Activated naive CD4-positive, alpha-beta T cell treated with anti-CD3 and anti-CD28 coated beads for 36 hours (primary cell): Measurements from ENCODE around the gene KAZALD1. TPM values are rescaled to one million over a fixed set of nuclear protein-coding genes. Genes with fewer than 3 reads are reported as not detected.
A peak's percentile ranks its signal among the peaks of the same experiment; 100 is the strongest.

Experiments used
- CTCF ChIA-PET: fragments of 350-600 bp; sonication (Branson Sonifier 250); formaldehyde crosslinking; loops from one replicate; lab custom pipeline; 2021; ENCODE audit warnings: antibody characterized with exemption; lab: Charles Lee
- DNase-seq: peaks from one replicate; pipeline ENCODE4 v3.0.0-alpha.2; 2020
- H3K27ac Mint-ChIP-seq: one replicate; pipeline ENCODE4 v1.8.0; 2021; ENCODE audit warnings: mild to moderate bottlenecking, mixed read lengths
- H3K27me3 Mint-ChIP-seq: one replicate; pipeline ENCODE4 v1.8.0; 2021; ENCODE audit warnings: low read depth, mixed read lengths
- H3K36me3 Mint-ChIP-seq: one replicate; pipeline ENCODE4 v1.8.0; 2021; ENCODE audit warnings: low read depth, mixed read lengths
- H3K4me1 Mint-ChIP-seq: one replicate; pipeline ENCODE4 v1.8.0; 2021; ENCODE audit warnings: low read depth, mixed read lengths
- H3K4me3 Mint-ChIP-seq: one replicate; pipeline ENCODE4 v1.8.0; 2021; ENCODE audit warnings: mild to moderate bottlenecking, moderate library complexity, mixed read lengths
- H3K9me3 Mint-ChIP-seq: one replicate; pipeline ENCODE4 v1.8.0; 2021; ENCODE audit warnings: mixed read lengths
- intact Hi-C: fragments of 100-400 bp; cut with micrococcal nuclease; formaldehyde crosslinking; loops from one replicate; pipeline ENCODE4 v1.15.1; 2023
- total RNA-seq, 2 experiments: library from RNA; stranded (reverse); gene quantifications; one replicate each; pipeline ENCODE4 v1.2.3, GENCODE V29; 2021

KAZALD1 gene
- total RNA-seq, 2 experiments from 2014 or later = 0.52 to 0.62 TPM

DNA sequence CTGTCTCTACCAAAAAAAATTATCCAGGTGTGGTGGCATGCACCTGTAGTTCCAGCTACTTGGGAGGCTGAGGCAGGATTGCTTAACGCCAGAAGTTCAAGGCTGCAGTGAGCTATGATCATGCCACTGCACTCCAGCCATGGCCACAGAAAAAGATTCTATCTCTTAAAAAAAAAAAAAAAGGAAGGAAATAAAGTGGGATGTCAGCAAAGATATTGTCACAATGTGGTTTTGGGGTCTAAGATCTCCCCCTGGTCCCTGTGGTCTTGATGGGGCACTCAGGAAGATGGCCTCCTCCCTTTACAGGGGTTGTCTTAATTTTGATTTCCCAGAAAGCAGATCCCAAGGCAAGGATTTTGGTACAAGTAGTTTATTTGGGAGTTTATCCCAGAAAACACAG is 7.4 kb upstream of the KAZALD1 start:
- intact Hi-C loops = no loop called here
- CTCF ChIA-PET = interaction anchor here (0.8 to 5.2 kb wide), 2 partner anchors 13 to 48 kb away, joined by 3 to 63 read pairs; no protein-coding TSS in a partner anchor
- DNase-seq = no peak
- Mint-ChIP-seq H3K9me3 (no peaks in the 10 kb centered on the region), H3K4me3 (no peak overlapping the region), H3K27ac (no peak overlapping the region), H3K36me3 (peaks cover 8% of the 10 kb centered on the region), H3K27me3 (peaks cover 15% of the 10 kb centered on the region), H3K4me1 (peaks cover 9% of the 10 kb centered on the region)

GRCh38 chr10:101054876-101055275 is 6.9 kb upstream of the KAZALD1 start:
- no peak for DNase-seq
- Mint-ChIP-seq H3K9me3 (no peaks in the 10 kb centered on the region), H3K36me3 (peaks cover 8% of the 10 kb centered on the region), H3K27ac (no peak overlapping the region), H3K4me3 (no peak overlapping the region), H3K4me1 (peaks cover 12% of the 10 kb centered on the region), H3K27me3 (peaks cover 10% of the 10 kb centered on the region)
- CTCF ChIA-PET = interaction anchor here (1.0 to 1.5 kb wide), 4 partner anchors 8 to 36 kb away, joined by 3 to 16 read pairs (median 6); no protein-coding TSS in a partner anchor
- intact Hi-C loops = no loop called here

DNA sequence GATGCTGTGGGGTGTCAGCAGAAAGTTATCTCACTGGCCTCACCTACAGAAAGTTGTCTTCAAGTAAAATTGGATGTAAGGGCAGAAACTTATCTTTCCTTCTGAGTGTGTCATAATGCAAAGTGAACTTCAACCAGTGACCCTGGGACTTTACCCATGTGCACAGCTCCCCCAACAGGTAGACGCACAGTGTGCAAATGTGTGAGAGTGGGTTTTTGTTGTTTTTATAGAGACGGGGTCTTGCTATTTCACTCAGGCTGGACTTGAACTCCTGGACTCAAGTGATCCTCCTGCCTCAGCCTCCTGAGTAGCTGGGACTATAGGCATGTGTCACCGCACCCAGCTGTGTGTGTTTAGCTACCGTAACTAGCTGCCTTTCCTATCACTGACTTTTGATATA is 6.4 kb upstream of the KAZALD1 start:
- peaks cover 8% of the 10 kb centered on the region for H3K36me3 Mint-ChIP-seq
- H3K4me1 Mint-ChIP-seq = peaks cover 11% of the 10 kb centered on the region
- CTCF ChIA-PET = interaction anchor here (0.8 to 1.6 kb wide), 7 partner anchors 9 to 87 kb away, joined by 3 to 16 read pairs (median 5); no protein-coding TSS in a partner anchor
- no peak for DNase-seq
- no peak overlapping the region for H3K4me3 Mint-ChIP-seq
- intact Hi-C loops = no loop called here
- H3K9me3 Mint-ChIP-seq = no peaks in the 10 kb centered on the region
- no peak overlapping the region for H3K27ac Mint-ChIP-seq
- H3K27me3 Mint-ChIP-seq = peaks cover 8% of the 10 kb centered on the region

- H3K4me1 Mint-ChIP-seq = peaks cover 13% of the 10 kb centered on the region
- intact Hi-C loops = no loop called here
- no peak for DNase-seq
- H3K27me3 Mint-ChIP-seq = peaks cover under 1% of the 10 kb centered on the region
- peaks cover 8% of the 10 kb centered on the region for H3K36me3 Mint-ChIP-seq
- no peak overlapping the region for H3K27ac Mint-ChIP-seq
- no peaks in the 10 kb centered on the region for H3K9me3 Mint-ChIP-seq
- H3K4me3 Mint-ChIP-seq = no peak overlapping the region
- CTCF ChIA-PET = interaction anchor here (0.9 to 13.7 kb wide), 6 partner anchors 11 to 85 kb away, joined by 3 to 326 read pairs (median 6); no protein-coding TSS in a partner anchor
These were observed 5.2 kb upstream of the KAZALD1 start for GRCh38 chr10:101056365-101057151.

GRCh38 chr10:101060036-101060950 is 1.5 kb upstream of the KAZALD1 start:
- H3K36me3 Mint-ChIP-seq = peaks cover 4% of the 10 kb centered on the region
- DNase-seq = peak; percentile 96
- peaks cover 29% of the 10 kb centered on the region for H3K4me1 Mint-ChIP-seq
- peaks cover 24% of the 10 kb centered on the region for H3K27me3 Mint-ChIP-seq
- peak overlapping the region; percentile 87 for H3K4me3 Mint-ChIP-seq
- intact Hi-C loops = loop anchor here (1.0 to 2.0 kb wide), 9 partner anchors 8 to 293 kb away; partner anchors contain the start of genes PDZD7 and SFXN3
- CTCF ChIA-PET = interaction anchor here (0.5 to 13.7 kb wide), 13 partner anchors 9 to 382 kb away, joined by 3 to 326 read pairs (median 6); partner anchors contain the start of genes PDZD7 and SFXN3
- no peaks in the 10 kb centered on the region for H3K9me3 Mint-ChIP-seq
- peak overlapping the region; percentile 93 for H3K27ac Mint-ChIP-seq

- peak; percentile 91 for DNase-seq
- peak overlapping the region; percentile 87 for H3K4me3 Mint-ChIP-seq
- H3K27ac Mint-ChIP-seq = peak overlapping the region; percentile 93
- peaks cover 32% of the 10 kb centered on the region for H3K27me3 Mint-ChIP-seq
- intact Hi-C loops = loop anchor here (1.0 to 2.0 kb wide), 9 partner anchors 7 to 292 kb away; partner anchors contain the start of genes PDZD7 and SFXN3
- CTCF ChIA-PET = interaction anchor here (0.5 to 13.7 kb wide), 12 partner anchors 8 to 381 kb away, joined by 3 to 326 read pairs (median 6); partner anchors contain the start of genes PDZD7 and SFXN3
- H3K36me3 Mint-ChIP-seq = peaks cover 3% of the 10 kb centered on the region
- H3K9me3 Mint-ChIP-seq = no peaks in the 10 kb centered on the region
- H3K4me1 Mint-ChIP-seq = peaks cover 34% of the 10 kb centered on the region
These were observed 702 bp upstream of the KAZALD1 start for GRCh38 chr10:101060951-101061623.

DNA sequence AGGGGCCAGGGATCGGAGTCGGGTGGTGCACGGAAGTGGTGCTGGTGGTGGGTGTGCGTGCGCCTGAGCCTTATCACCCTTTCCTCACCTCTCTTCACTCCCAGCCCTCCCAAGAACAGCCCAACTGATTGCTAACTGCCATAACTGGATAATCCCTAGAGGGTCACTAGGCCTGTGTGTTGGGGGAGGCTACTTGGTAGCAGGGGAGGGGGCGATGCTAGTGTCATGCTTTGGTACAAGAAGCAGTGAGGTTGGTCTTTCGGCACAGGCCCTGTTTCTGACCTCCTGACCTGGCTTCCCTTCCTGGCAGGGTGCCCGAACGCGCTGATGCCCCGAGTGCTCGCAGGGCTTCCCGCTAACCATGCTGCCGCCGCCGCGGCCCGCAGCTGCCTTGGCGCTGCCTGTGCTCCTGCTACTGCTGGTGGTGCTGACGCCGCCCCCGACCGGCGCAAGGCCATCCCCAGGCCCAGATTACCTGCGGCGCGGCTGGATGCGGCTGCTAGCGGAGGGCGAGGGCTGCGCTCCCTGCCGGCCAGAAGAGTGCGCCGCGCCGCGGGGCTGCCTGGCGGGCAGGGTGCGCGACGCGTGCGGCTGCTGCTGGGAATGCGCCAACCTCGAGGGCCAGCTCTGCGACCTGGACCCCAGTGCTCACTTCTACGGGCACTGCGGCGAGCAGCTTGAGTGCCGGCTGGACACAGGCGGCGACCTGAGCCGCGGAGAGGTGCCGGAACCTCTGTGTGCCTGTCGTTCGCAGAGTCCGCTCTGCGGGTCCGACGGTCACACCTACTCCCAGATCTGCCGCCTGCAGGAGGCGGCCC is 652 bp downstream of the KAZALD1 start:
- intact Hi-C loops = no loop called here
- H3K4me3 Mint-ChIP-seq = peak overlapping the region; percentile 61

GRCh38 chr10:101063050-101063525 is 1.3 kb downstream of the KAZALD1 start:
- Mint-ChIP-seq H3K36me3 (no peaks in the 10 kb centered on the region), H3K9me3 (no peaks in the 10 kb centered on the region), H3K4me1 (peaks cover 43% of the 10 kb centered on the region), H3K27me3 (peaks cover 39% of the 10 kb centered on the region), H3K4me3 (no peak overlapping the region), H3K27ac (no peak overlapping the region)
- CTCF ChIA-PET = interaction anchor here (0.7 to 13.7 kb wide), 10 partner anchors 17 to 78 kb away, joined by 3 to 326 read pairs (median 4); partner anchors contain the start of gene LZTS2
- intact Hi-C loops = no loop called here
- DNase-seq = no peak

More for the DNA sequence above, 652 bp downstream of the KAZALD1 start:
- H3K27ac Mint-ChIP-seq = no peak overlapping the region
- H3K27me3 Mint-ChIP-seq = peaks cover 39% of the 10 kb centered on the region
- CTCF ChIA-PET = interaction anchor here (0.6 to 13.7 kb wide), 10 partner anchors 16 to 238 kb away, joined by 3 to 326 read pairs (median 4); partner anchors contain the start of gene LZTS2
- DNase-seq = peak; percentile 67
- peaks cover 43% of the 10 kb centered on the region for H3K4me1 Mint-ChIP-seq
- H3K9me3 Mint-ChIP-seq = no peaks in the 10 kb centered on the region
- no peaks in the 10 kb centered on the region for H3K36me3 Mint-ChIP-seq

GRCh38 chr10:101063548-101064414 is 2.0 kb downstream of the KAZALD1 start:
- Mint-ChIP-seq H3K9me3 (no peaks in the 10 kb centered on the region), H3K4me1 (peaks cover 43% of the 10 kb centered on the region), H3K27me3 (peaks cover 39% of the 10 kb centered on the region), H3K36me3 (no peaks in the 10 kb centered on the region), H3K4me3 (no peak overlapping the region), H3K27ac (no peak overlapping the region)
- no peak for DNase-seq
- CTCF ChIA-PET = interaction anchor here (0.7 to 13.7 kb wide), 10 partner anchors 18 to 78 kb away, joined by 3 to 326 read pairs (median 6); partner anchors contain the start of gene LZTS2
- intact Hi-C loops = no loop called here
